NCI-H345 (cell line): ENCODE data around the gene SLC35E2B.
A peak's percentile ranks its signal among the peaks of the same experiment; 100 is the strongest.

Experiments used
- DNase-seq: peaks from one replicate; lab custom pipeline; 2025; lab: John Stamatoyannopoulos, UW

The SLC35E2B gene

GRCh38 chr1:1623631-1624442 is 68.8 kb downstream of the SLC35E2B start:
- no peak for DNase-seq

GRCh38 chr1:1623181-1623630 is 69.4 kb downstream of the SLC35E2B start:
- DNase-seq: no peak

DNA sequence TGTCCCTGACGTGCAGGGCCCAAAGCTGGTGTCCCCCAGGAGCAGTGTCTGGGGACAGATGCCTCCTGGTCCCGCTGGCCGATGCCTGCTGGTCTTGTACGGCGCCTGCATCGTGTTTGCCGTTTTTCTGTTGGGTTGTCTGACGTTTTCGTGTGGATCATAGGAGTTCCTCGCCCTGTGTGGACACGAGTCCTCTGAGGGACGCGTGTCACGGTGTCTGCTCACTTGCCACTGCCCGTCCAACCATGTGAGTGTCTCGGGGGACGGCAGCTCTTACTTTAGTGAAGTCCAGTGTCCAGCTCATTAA is 69.9 kb downstream of the SLC35E2B start:
- no peak for DNase-seq

DNA sequence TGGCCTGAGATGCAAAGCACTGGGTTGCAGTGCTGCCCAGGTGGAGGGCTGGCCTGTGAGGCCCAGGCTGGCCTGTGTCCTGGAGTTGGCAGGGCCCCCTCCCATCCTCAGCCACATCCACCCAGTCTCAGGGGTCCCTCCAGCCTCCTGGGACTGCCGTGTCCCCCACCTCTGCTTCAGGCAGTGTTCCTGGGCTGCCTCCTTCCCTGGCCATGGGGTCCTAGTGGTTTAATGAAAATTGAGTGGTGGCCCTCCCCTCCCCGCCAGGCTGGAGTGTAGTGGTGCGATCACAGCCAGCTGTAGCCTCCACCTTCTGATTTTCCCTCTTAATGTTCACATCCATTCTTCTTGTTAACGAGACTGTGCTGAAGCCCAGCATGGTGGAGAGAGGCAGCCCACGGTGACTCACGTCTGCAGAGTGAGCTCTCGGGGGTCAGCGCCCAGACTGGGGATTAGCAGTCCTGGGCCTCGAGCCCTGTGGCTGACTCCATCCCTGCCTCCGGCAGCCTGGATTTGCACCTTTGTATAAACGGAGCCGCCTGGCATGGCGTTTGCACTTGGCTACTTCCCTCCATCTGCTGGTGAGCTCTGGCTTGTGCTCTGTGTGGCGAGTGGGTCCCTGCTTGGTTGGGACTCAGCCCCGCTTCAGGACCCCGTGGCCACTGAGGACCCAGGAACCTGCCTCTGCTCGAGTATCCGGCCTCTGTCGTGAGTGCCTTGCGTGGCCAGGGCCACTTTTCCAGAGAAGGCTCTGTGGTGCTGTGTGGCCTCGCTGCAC is 70.4 kb downstream of the SLC35E2B start:
- no peak for DNase-seq

GRCh38 chr1:1621173-1622009 is 71.2 kb downstream of the SLC35E2B start:
- no peak for DNase-seq

DNA sequence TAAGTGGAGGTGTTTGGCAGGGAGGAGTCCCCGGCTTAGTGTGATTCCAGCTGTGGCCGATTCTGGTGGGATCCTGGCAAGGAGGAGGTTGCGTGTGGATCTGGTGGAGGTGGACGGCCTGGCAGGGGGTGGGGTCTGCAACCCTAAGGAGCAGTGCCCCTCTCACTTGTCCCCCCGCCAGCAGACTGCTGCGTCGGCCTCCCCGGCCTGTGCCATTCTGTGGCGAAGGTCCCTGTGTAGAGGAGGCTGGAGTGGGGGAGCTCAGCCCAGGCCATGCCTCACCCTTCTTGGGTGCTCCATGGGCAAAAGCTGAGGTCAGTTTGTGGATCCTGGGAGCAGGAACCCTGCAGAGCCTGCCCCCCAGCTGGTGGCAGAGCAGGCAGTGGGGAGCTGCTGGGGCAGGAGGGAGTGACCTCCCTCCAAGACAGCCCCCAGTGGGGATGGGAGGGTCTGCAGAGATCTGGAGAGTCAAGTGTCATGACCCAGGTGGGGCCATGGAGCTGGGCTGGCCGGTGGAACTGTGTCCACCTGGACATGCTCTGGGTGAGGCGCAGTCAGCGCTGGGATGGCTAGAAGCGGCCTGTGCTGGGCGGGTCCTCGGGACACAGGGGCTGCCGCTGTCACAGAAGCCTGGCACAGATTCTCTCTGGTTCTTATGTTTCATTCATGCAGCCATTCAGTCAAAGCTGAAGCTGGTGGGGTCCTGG is 72.0 kb downstream of the SLC35E2B start:
- DNase-seq: no peak

DNA sequence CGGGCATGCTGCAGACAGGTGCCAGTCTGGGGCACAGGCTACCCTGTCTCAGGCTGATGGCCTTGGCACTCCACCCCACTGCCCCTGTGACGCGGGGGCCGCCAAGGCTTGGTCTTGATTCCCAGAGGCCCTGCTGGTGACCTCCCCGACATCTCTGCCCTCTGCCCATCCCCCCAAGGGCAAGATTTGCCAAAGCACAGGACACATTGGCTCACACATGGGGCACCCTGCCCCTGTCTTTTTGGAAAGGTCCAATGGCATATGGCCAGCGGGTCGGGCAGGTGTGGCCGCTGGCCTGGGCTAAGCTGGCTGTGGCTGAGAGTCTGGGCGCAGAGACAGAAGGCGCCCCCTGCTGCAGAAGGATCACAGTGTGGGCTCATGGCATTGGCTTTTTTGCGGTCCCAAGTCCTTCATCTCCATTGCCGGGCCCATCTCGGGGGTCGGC is 72.7 kb downstream of the SLC35E2B start:
- no peak for DNase-seq

- DNase-seq: no peak
Measured at GRCh38 chr1:1618396-1619068, 74.1 kb downstream of the SLC35E2B start.

- no peak for DNase-seq
Measured at GRCh38 chr1:1617925-1618324, 74.7 kb downstream of the SLC35E2B start.

DNA sequence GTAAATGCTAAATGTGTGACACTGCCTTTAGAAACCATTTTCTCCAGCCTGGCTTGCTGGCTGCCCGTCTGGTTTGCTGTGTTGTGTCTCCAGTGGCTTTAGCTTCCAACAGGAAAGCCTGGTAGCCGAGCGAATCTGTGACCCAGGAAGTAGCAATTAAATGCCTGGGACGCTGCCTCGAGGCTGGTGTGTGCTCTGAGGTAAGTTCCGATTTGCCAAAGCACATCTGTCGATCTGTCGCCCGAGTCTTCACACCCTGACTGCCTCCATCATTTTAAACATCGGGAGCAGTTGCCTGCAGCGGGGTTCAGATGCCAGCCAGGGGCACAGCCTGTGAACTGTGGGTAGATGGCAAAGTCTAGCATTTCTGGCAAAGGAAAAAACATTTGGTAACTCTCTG is 75.1 kb downstream of the SLC35E2B start:
- no peak for DNase-seq

GRCh38 chr1:1616838-1617237 is 75.8 kb downstream of the SLC35E2B start:
- DNase-seq: no peak

DNA sequence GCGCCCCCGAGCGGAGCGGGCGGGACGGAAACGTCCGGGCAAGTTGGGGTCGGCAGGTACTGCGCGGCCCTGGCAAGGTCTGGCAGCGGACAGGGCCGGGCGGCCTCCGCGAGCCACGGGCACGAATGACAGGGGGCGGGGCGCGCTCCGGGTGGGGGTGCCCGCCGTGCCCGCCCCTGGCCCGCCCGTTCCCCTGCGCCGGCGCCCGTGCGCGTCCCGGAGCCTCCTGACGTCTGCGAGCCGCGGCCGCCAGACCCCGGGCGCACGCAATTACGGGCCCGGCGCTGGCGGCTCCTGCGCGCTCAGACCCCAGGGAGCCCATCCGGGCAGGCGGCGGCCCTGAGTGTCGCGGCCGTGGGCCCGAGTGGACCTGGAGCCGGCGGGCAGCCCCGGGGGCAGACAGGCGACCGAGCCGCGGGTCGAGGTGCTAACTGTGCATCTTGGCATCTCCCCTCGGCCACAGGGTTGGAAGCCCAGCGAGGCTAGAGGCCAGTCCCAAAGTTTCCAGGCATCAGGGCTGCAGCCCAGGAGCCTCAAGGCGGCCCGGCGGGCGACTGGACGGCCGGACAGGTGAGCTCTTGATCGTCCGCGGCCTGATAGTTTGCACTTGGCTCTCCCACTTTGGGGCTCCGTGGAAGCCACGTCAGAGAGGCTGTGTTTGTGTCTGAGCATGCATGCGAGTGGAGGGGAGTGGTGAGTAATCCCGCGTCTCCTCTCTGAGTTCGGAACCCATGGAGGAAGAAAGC is 76.4 kb downstream of the SLC35E2B start:
- peak; percentile 26 for DNase-seq

- peak; percentile 99 for DNase-seq
Measured at GRCh38 chr1:1615256-1616044, 77.1 kb downstream of the SLC35E2B start, which contains the start of gene MIB2. Gene MIB2 (plus strand): TSS chr1:1615500. CDS start chr1:1623453, 7,953 bp downstream.

DNA sequence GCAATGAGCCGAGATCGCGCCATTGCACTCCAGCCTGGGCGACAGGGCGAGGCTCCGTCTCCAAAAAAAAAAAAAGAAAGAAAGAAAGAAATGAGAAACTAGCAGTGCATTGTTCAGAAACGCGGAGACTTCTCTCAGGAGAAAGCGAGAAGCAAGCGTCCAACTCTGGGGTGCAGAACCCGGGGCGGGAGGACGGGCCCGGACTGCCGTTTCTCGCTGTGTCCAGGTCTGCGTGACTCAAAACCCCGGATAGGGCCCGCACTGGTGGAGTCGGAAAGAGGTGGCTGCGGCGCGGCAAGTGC is 77.7 kb downstream of the SLC35E2B start:
- DNase-seq: no peak

- no peak for DNase-seq
Measured at GRCh38 chr1:1614204-1614953, 78.2 kb downstream of the SLC35E2B start.

DNA sequence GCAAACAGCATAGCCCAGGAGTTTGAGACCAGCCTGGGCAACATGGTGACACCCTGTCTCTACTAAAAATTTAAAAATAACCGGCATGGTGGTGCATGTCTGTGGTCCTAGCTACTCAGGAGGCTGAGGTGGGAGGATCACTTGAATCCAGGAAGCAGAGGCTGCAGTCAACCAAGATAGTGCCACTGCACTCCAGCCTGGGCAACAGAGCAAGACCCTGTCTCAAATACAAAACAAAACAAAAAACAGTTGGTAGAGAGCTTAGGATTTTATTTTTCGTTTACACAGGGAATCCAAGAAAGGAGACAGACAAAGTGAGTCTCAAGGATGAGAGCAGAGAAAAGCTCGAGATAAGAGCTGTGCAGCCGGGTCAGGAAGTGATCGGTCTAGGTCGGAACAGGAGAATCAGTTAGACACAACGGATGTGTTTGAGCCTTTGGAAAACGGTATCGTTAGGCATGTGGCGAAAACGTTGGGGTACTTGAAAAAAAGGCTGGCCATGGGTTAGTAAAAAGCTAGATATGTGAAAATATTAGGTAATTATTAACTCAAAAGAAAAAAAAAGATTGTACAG is 79.0 kb downstream of the SLC35E2B start:
- no peak for DNase-seq

DNA sequence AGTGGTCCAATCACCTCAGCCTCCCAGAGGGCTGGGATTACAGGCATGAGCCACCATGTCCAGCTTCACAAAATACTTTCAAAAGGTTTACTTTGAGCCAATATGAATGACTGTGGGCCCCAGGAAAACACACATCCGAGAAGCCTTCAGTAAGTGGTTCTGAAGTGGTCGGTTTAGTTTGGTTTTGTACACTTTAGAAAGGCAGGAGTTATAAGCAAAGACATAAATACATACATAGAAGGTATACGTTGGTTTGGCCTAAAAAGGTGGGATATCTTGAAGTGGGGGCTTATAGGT is 80.5 kb downstream of the SLC35E2B start:
- no peak for DNase-seq

GRCh38 chr1:1610796-1611195 is 81.8 kb downstream of the SLC35E2B start:
- no peak for DNase-seq
